Effector CD8-positive, alpha-beta T cell (primary cell): ENCODE data around the gene RDH8.

Source experiments
- DNase-seq: peaks from one replicate; lab custom pipeline; 2025; lab: John Stamatoyannopoulos, UW
- total RNA-seq, 4 experiments: gene quantifications; one replicate each; lab custom pipeline; 2026; lab: John Stamatoyannopoulos, UW

Gene RDH8, protein sequence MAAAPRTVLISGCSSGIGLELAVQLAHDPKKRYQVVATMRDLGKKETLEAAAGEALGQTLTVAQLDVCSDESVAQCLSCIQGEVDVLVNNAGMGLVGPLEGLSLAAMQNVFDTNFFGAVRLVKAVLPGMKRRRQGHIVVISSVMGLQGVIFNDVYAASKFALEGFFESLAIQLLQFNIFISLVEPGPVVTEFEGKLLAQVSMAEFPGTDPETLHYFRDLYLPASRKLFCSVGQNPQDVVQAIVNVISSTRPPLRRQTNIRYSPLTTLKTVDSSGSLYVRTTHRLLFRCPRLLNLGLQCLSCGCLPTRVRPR
- total RNA-seq = 0 reads per million in 4 experiments

DNA sequence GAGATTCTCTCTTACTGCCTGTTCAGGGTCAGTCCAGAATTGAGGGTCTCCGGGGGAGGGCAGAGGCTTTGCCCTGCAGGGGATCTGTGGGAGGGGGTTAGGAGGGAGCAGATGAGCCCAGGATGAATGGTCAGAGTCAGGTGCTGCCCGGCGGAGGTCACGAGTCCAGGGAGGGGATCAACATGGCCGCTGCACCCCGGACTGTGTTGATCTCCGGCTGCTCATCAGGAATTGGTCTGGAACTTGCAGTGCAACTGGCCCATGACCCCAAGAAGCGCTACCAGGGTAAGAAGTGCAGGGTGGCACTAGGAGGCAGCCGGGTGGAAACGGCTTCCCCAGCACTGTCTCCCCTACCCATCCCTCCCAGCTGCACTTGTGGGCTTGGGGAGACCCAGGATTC is at the start of gene RDH8:
Gene RDH8, plus strand, starts transcription at position 168 of the 400 bp plus-strand sequence. Its CDS starts 15 bp downstream, at position 183.
- no peak for DNase-seq

DNA sequence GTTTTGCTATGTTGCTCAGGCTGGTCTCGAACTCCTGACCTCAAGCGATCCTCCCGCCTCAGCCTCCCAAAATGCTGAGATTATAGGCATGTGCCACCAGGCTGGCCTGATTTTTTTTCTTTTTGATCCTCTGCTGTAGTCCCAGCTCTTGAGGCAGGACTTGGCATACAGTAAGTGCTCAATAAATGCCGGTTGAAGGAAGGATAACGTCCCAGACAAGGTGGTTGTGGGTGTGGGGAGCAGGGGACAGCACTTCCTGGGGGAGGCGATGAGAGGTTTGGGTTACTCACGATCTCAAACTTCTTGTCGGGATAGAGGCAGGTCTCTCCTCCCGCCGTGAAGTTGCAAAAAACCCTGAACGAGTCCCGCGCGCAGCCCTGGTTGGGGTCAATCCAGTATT is 47.3 kb upstream of the RDH8 start:
- DNase-seq = no peak

DNA sequence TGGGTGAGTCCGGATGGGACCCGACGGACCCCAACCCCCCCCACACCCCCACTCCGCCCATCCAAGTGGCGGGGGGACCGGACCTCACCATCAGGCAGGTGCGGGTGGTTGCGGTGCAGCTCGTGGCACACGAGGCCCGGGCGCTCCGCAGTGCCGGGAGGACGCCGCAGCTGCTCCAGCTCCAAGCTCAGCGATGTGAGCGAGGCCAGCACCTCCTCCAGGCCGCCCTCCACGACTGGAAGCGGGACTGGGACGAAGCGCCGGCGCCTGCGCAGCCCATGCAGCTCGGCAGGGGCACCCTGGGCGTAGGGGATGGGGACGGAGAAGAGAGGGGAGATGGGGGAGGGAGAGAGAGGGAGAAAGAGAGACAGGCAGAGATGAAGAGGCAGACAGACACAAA is 46.8 kb upstream of the RDH8 start:
- no peak for DNase-seq

DNA sequence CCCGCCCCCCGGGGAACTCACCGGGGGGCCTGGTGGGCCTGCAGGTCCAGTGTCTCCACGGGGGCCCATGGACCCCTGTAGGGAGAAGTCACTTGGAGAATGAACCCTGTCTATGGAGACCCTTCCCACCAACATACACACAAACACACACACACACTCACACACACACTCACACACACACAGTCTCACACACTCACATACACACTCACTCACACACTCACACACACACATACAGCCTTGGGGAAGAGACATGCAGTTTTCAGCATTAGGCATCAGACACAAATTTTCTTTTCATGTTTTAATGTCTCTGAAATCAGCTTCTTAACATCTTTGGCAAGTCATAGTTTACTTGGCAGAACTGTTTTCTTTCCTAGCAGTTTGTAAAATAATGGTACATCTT is 46.0 kb upstream of the RDH8 start:
- no peak for DNase-seq

DNA sequence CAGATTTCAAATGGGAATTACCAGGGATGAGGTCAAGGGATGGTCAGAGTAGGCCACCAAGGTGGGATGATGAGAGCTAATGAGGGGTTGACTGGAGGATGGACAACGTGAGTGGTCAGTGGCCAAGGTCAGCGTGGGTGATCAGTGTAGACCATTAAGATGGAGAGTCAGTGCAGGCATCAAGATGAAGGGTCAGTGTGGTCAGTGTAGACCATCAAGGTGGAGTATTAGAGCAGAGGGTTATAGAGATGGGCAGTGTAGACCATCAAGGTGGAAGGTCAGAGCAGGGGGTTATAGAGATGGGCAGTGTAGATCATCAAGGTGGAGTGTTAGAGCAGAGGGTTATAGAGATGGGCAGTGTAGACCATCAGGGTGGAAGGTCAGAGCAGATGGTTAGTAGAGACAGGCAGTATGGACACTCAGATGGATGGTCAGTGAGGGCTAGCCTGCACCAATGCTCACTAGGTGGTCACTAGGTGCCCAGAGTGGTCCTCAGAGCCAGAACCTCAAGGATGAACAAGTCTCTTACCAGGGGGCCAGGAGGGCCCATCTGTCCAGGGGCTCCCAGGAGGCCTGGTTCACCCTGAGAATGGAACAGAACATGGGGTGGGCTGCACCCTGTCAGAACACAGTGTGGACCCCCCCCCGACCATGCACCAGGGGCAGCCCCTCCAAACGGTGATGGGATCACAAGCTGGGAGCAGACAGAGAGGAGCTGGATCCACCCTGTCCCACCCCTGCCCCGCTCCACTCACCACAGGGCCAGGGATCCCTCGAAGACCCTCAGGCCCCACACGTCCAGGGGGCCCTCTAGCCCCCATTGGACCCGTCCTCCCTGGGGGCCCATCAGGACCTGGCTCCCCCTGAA is 44.2 kb upstream of the RDH8 start:
- no peak for DNase-seq

DNA sequence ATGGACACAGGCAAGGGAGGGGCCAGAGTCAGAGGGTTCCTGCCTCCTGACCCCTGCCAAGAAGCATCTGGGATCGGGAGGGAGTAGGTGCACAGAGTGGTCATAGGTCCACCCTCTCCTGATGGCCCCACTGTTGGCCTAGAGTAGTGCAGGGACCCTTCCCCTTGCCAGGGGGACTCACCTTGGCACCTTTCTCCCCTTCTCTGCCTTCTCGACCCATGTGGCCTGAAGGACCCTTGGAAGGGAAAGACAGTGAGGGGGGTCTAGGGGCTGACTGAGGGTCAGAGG is 43.7 kb upstream of the RDH8 start:
- no peak for DNase-seq

DNA sequence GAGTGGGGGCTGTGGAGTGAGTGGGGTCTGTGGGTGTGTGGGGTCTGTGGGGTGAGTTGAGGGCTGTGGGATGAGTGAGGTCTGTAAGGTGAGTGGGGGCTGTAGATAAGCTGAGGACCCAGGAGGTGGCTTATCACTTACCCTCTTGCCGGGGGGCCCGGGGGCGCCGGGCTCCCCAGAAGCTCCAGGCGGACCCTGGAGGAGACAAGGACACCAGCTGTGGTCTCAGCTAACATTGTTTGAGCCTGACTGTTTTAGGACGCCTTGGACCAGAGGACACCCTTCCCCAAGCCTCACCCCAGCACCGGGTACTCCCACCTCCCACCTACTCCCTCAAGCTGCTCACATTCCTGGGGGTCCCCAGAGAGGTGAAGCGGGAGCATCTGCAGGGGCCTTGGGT is 42.8 kb upstream of the RDH8 start:
- DNase-seq = no peak

DNA sequence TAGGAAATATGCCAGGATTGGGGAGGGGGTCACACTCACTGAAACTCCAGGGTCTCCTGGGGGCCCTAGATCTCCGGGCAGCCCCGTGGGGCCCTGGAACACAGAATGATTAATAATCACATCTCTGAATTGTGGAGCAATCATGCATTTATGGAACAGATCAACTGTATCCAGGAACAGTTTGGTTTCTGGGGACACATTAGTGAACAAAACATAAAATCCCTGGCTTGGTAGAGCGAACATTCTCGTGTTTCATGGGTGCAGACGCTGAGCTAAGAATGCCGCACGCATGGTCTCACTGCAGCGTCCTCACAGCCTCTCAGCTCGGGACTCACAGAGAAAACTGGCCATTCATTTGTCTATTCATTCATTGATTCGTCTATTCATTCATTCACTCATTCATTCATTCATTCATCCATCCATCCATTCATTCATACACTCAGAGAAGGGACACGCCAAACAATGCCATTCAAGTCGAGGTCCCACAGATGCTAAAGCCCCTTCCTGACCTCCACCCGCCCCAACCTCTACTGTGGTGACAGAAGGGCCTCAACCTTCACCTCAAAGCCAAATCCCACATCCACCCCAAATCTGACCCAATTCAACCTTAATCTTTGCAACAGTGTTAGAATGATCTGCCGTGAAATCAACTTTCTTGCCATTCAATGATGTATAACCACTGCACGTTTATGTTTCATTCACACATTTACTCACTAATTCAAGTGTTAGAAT is 42.0 kb upstream of the RDH8 start:
- no peak for DNase-seq

DNA sequence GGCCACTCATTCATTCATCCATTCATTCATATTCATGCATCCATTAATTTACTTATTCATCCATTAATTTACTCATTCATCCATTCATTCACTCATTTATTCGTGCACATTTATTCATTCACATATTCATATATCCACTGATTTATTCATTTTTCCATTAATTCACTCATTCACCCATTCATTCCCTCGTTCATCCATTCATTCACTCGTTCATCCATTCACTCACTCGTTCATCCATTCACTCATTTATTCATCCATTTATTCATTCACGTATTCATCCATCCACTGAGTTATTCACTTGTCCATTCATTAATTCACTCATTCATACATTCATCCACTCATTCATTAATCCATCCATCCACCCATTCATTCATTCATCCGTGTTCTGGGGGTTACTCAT is 41.2 kb upstream of the RDH8 start:
- DNase-seq = no peak

DNA sequence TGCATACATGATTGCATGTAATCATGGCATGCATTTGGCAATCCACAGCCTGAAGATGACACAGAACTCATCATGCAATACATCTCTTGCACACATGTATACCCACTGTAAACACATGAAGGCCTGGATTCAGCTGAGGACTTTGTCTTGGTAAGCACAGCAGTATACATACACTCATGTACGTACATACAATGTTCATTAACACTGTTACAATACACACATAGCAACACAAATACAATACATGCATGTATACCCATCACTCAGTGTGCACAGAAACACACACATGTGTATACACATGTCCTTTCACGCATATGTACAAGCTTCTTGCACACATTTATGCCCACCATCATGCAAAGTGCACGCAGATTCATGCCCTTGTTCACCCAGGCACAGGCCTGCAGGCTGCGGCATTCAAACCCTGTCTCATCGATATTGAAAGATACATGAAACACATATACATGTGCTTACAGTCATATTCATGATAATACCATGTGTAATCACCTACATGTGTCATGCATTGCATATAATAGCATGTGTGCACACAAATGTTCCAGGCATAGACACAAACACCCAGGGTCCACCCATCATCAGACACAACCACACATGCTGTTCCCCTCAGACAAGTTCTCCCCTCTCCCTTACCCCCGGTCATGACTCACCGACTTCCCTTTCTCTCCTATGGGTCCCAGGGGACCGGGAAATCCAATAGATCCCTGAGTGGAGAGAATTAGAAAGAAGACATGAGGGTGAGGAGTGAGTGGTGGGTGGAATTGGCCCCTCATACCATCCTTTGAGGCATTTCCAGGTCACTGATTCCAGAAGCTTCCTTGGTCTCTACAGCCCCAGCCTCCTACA is 31.6 kb upstream of the RDH8 start:
- no peak for DNase-seq

DNA sequence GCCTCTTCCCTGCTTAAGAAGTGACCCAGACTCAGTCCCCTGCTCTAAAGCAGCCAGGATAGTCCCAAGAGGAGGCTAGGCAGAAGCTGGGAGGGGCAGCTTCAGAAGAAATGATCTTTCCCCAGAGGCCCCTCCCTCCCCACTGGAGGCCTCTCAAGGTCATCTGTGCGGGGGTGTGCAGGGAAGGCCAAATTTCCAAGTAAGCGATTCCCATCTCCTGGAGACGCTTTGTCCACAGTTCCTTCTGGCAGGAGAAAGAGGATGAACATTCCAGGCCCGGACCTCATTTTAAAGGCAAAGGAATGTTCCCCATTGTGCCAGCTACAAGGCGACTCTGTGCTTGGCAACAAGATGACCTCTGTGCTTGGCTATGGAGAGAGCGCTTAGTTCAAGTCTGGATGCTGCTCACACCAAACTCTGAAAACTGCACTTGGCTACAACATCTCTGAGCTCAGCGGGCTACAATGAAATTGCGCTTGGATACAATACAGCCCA is 26.4 kb upstream of the RDH8 start:
- DNase-seq = no peak

DNA sequence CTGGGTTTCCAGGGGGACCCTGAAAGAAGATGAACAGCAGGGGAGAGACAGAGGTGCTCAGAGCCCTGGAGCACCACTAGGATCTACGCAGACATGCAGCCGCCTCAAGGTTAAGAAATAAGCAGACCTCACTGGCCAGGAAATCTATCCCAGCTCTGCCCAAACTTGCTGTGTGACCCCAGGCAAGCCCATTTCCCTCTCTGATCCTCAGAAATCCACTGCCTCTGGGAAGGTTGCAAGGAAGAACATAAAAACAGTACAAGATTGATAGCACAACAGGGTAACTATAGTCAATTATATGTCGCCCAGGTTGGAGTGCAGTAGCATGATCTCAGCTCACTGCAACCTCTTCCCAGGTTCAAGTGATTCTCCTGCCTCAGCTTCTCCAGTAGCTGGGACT is 23.8 kb upstream of the RDH8 start:
- no peak for DNase-seq

DNA sequence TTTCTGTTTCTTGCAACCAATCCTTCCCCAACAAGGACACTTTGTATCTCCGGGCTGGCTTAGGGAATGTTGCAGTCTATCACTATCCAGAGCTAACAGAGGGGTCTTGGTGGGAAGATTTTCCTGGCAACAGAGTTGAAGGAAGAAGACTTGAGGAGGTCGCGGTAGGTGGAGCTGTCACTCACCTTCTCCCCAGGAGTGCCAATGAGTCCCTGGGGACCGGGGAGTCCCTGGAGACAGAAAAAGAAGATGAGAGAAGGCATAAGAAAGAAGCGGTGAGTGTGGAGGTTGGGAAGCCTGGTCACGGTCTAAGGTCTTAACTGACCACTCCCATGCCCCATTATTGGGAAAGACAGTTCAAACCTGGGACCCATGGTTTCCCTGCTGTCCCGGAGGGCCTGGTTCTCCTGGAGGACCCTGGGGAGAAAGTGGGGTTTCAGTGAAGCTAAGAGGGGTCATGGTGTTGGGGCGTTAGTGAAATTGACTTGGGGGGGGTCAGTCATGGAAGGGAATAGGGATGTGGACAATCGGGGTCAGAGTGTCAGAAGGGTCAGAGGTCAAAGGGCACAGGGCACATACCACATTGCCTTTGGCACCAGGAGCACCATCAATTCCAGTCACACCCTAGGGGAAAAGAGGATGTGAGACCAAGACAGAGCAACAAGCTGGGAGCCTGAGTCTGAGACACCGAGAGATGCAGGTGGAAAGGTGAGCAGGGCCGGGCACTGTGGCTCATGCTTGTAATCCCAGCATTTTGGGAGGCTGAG is 21.7 kb upstream of the RDH8 start:
- DNase-seq = no peak

DNA sequence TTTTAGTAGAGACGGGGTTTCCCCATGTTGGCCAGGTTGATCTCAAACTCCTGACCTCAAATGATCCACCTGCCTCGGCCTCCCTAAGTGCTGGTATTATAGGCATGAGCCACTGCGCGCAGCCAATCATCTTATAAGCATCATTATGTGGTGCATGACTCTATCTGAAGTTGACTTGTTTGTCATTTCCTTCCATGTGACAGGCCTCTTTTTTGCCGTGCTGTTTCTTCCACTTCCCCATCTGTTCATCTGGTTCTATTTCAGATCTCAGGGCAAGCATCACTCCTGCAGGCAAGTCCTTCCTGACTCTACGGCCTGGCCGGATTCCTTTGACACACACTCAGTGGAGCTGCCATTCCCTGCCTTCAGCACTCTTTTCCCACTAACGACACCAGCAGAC is 18.2 kb upstream of the RDH8 start:
- no peak for DNase-seq

DNA sequence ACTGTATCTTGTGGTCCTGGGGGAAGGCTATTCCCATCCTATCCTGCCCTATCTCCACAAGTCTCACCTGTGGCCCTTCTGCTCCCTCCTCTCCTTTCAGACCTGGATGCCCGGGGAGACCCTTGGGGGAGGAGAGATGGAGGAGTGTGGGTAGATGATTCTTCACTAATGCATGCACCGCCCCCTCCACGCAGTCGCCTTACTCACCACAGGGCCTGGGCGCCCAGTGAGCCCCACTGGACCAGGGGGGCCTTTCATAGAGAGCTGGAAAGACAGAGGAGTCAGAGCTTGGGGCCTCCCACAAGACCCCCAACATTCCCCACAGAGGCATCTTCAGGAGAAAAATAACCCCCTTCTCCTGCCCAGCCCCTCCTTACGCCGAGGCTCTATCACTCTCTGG is 17.3 kb upstream of the RDH8 start:
- no peak for DNase-seq

DNA sequence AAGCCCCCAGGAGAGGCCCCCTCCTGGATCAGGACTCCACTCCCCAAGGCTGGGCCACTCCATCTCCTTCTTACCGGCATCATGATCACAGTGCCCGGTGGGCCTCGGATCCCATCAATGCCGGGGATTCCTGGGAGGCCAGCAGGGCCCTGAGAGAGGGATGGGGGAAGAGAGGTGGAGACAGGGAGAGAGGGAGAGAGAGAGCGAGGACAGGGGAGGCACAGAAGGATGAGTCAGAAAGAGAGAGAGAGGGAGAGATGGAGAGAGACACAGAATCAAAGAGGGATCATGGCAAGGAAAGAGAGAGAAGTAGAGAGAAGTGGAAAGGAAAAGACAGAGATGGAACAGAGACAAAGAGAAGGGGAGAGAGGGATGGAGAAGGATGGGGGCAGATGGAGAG is 16.7 kb upstream of the RDH8 start:
- no peak for DNase-seq

DNA sequence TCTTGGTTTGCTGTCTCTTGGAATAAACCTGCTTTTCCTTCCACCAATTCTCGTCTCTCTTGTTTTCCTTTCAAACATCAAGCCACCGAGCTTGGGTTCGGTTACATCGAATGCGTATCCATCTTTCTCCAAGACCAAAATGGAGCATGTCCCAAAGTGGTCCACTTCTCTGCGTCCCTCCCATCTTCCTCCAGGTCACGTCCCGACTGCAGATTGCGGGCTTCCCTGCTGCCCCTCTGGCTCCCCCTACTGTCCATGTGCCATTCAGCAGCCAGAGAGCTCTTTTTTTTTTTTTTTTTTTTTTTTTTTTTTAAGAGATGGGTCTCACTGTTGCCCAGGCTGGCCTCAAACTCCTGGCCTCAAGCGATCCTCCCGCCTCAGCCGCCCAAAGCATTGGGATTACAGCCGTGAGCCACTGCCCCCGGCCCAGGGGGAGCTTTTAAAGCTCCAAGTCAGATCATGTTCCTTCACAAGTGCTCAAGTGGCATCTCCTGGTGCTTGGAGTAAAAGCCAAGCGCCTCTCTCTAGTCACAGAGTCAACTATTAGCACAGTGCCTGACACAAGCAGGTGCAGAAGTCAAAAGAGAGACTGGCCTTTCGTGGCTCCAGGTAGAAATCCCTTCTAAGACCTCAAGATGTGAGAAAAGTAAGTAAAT is 13.0 kb upstream of the RDH8 start:
- peak; percentile 52 for DNase-seq

DNA sequence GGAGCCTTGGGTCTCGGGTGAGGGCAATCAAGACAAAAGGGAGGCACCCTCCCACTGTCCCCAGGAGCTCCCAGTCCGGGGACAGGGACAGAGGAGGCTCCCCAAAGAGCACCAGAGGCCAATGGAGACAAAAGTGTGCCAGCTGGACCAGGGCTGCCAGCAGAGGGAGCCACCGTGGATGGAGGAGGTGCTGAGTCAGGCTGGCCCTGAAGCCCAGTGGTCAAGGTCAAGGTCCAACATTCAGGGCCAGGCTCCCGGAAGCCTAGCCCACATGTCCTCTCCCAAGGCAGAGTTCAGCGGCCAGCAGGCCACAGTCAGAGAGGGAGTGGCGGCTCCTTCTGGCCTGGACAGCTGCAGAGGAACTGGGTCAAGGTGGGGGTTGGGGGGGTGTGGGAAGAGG is 11.4 kb upstream of the RDH8 start:
- DNase-seq = no peak

DNA sequence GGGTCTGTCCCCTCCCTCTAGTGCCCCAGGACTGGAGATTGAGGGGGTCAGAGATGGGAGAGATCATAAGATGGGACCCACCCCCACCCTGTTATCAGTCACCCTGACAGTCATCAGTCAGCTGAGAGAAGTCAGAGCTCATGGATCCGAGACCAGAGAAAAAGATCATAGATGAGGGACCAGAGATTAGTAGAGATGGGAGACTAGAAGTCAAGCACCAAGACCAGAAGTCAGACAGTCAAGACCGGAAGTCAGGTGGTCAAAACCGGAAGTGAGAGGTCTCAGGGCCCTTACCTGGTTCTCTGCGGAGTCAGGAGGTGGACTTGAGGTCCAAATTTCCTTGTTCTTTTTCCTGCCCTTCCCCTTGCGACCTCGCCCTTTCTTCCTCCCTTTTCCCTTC is 10.0 kb upstream of the RDH8 start:
- no peak for DNase-seq

DNA sequence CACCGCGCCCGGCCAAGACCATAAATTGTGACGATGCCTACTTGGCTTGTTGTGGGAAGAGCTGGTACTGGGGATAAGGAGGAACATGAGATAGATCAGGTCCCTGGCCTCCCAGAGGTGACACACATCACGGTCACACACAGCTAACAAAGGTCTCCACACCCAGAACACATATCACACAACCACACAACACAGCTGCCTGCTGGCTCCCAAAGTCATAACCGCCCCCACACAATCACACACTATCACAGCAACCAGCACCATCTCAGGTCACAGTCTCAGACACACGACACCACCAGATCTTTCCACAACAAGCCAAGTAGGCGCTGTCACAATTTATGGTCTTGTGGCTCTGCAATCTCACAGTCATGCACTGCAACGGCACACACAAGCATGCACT is 8.7 kb upstream of the RDH8 start:
- no peak for DNase-seq
